Activated T-helper 17 cell treated with anti-CD3 and anti-CD28 coated beads, Interleukin-2, amount 50 U/mL, for 72 hours (primary cell): ENCODE results near the gene CCDC12. TPM values are rescaled to one million over a fixed set of nuclear protein-coding genes. Genes with fewer than 3 reads are reported as not detected.

Source experiments
- ATAC-seq: fragments of 150-1000 bp; cut with Tn5 transposase; replicated peaks from 2 replicates; pipeline ENCODE4 v1.10.0; 2021; ENCODE audit warnings: mild to moderate bottlenecking, moderate library complexity
- H3K27ac Mint-ChIP-seq: one replicate; pipeline ENCODE4 v1.8.0; 2022; ENCODE audit warnings: mixed read lengths
- H3K27me3 Mint-ChIP-seq: one replicate; pipeline ENCODE4 v1.8.0; 2022; ENCODE audit warnings: mixed read lengths
- H3K36me3 Mint-ChIP-seq: one replicate; pipeline ENCODE4 v1.8.0; 2022; ENCODE audit warnings: low read depth, mild to moderate bottlenecking, mixed read lengths
- H3K4me1 Mint-ChIP-seq: one replicate; pipeline ENCODE4 v1.8.0; 2022; ENCODE audit warnings: mixed read lengths
- H3K4me3 Mint-ChIP-seq: one replicate; pipeline ENCODE4 v1.8.0; 2022; ENCODE audit warnings: mild to moderate bottlenecking, mixed read lengths
- H3K9me3 Mint-ChIP-seq: one replicate; pipeline ENCODE4 v1.8.0; 2022; ENCODE audit warnings: mixed read lengths
- total RNA-seq, 2 donors: library from RNA; stranded (reverse); gene quantifications; one replicate each; pipeline ENCODE4 v1.2.3, GENCODE V29; 2022

Gene CCDC12
- total RNA-seq, 2 donors from 2014 or later = 46.9 to 59.8 TPM

- Mint-ChIP-seq H3K4me3 (no peak overlapping the region), H3K4me1 (peaks cover 9% of the 10 kb centered on the region), H3K27ac (peak overlapping the region; percentile 36), H3K27me3 (no peaks in the 10 kb centered on the region), H3K9me3 (no peaks in the 10 kb centered on the region), H3K36me3 (peaks cover 45% of the 10 kb centered on the region)
- no peak for ATAC-seq
Measured at GRCh38 chr3:47011371-47011770, 34.8 kb upstream of the CCDC12 start.

- no peaks in the 10 kb centered on the region for H3K27me3 Mint-ChIP-seq
Measured at GRCh38 chr3:47010910-47011309, 34.4 kb upstream of the CCDC12 start.

GRCh38 chr3:47010111-47010712 is 33.7 kb upstream of the CCDC12 start:
- ATAC-seq = no peak
- Mint-ChIP-seq H3K4me1 (peaks cover 5% of the 10 kb centered on the region), H3K9me3 (no peaks in the 10 kb centered on the region), H3K27me3 (no peaks in the 10 kb centered on the region), H3K36me3 (peaks cover 53% of the 10 kb centered on the region), H3K4me3 (peak overlapping the region; percentile 26), H3K27ac (peak overlapping the region; percentile 36)

More at GRCh38 chr3:47010910-47011309, 34.4 kb upstream of the CCDC12 start:
- H3K9me3 Mint-ChIP-seq = no peaks in the 10 kb centered on the region
- no peak for ATAC-seq
- H3K36me3 Mint-ChIP-seq = peaks cover 46% of the 10 kb centered on the region
- H3K4me3 Mint-ChIP-seq = no peak overlapping the region
- peak overlapping the region; percentile 36 for H3K27ac Mint-ChIP-seq
- peaks cover 9% of the 10 kb centered on the region for H3K4me1 Mint-ChIP-seq

- peaks cover 4% of the 10 kb centered on the region for H3K4me1 Mint-ChIP-seq
- H3K36me3 Mint-ChIP-seq = peaks cover 60% of the 10 kb centered on the region
- no peaks in the 10 kb centered on the region for H3K27me3 Mint-ChIP-seq
- ATAC-seq = peak; percentile 71
- peak overlapping the region; percentile 26 for H3K4me3 Mint-ChIP-seq
- no peaks in the 10 kb centered on the region for H3K9me3 Mint-ChIP-seq
- no peak overlapping the region for H3K27ac Mint-ChIP-seq
Measured at GRCh38 chr3:47009225-47010110, 32.9 kb upstream of the CCDC12 start.

- Mint-ChIP-seq H3K36me3 (peaks cover 61% of the 10 kb centered on the region), H3K4me3 (no peak overlapping the region), H3K27me3 (no peaks in the 10 kb centered on the region), H3K4me1 (peaks cover 4% of the 10 kb centered on the region), H3K9me3 (no peaks in the 10 kb centered on the region), H3K27ac (no peak overlapping the region)
- ATAC-seq = no peak
Measured at GRCh38 chr3:47008851-47009224, 32.3 kb upstream of the CCDC12 start.

DNA sequence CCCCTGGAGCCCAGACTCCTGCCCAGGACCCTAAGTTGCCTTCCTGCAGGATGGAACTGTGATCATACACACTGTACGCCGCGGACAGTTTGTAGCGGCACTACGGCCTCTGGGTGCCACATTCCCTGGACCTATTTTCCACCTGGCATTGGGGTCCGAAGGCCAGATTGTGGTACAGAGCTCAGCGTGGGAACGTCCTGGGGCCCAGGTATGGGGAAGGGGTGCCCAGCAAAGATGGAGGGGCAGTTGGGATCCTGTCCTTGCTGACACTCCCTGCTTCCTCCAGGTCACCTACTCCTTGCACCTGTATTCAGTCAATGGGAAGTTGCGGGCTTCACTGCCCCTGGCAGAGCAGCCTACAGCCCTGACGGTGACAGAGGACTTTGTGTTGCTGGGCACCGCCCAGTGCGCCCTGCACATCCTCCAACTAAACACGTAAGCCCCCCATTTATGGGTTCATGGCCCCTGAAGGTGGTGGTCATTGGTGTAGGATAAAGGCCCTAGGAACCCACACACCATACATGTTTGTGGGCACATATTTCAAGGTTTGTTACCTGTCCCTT is 31.8 kb upstream of the CCDC12 start:
- no peak for ATAC-seq
- H3K27ac Mint-ChIP-seq = no peak overlapping the region
- no peak overlapping the region for H3K4me3 Mint-ChIP-seq
- peaks cover 4% of the 10 kb centered on the region for H3K4me1 Mint-ChIP-seq
- peaks cover 66% of the 10 kb centered on the region for H3K36me3 Mint-ChIP-seq
- H3K27me3 Mint-ChIP-seq = no peaks in the 10 kb centered on the region
- H3K9me3 Mint-ChIP-seq = no peaks in the 10 kb centered on the region

- peaks cover 71% of the 10 kb centered on the region for H3K36me3 Mint-ChIP-seq
- no peak overlapping the region for H3K4me3 Mint-ChIP-seq
- no peak overlapping the region for H3K27ac Mint-ChIP-seq
- H3K9me3 Mint-ChIP-seq = no peaks in the 10 kb centered on the region
- ATAC-seq = no peak
- H3K27me3 Mint-ChIP-seq = no peaks in the 10 kb centered on the region
- peaks cover 4% of the 10 kb centered on the region for H3K4me1 Mint-ChIP-seq
Measured at GRCh38 chr3:47007482-47008233, 31.1 kb upstream of the CCDC12 start.

DNA sequence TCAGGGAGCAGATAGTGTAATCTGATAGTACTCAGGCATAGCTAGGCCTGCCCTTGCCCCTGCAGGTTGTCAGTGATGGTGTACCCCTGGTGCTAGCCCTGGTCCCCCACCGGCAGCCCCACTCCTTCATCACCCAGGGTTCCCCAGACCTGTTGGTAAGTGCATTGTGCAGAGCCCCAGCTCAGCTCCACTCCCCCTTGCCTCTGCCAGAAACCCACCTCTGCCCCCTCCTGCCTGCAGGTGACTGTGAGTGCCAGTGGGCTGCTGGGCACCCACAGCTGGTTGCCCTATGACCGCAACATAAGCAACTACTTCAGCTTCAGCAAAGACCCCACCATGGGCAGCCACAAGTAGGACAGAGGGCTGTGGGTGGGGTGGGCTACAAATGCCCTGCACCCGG is 30.5 kb upstream of the CCDC12 start:
- H3K9me3 Mint-ChIP-seq = no peaks in the 10 kb centered on the region
- H3K4me1 Mint-ChIP-seq = peaks cover 4% of the 10 kb centered on the region
- peaks cover 77% of the 10 kb centered on the region for H3K36me3 Mint-ChIP-seq
- no peak overlapping the region for H3K27ac Mint-ChIP-seq
- no peak overlapping the region for H3K4me3 Mint-ChIP-seq
- no peaks in the 10 kb centered on the region for H3K27me3 Mint-ChIP-seq
- ATAC-seq = no peak

GRCh38 chr3:47006145-47006651 is 29.7 kb upstream of the CCDC12 start:
- ATAC-seq = no peak
- no peak overlapping the region for H3K4me3 Mint-ChIP-seq
- no peaks in the 10 kb centered on the region for H3K27me3 Mint-ChIP-seq
- H3K4me1 Mint-ChIP-seq = peaks cover 4% of the 10 kb centered on the region
- no peak overlapping the region for H3K27ac Mint-ChIP-seq
- peaks cover 83% of the 10 kb centered on the region for H3K36me3 Mint-ChIP-seq
- H3K9me3 Mint-ChIP-seq = no peaks in the 10 kb centered on the region

DNA sequence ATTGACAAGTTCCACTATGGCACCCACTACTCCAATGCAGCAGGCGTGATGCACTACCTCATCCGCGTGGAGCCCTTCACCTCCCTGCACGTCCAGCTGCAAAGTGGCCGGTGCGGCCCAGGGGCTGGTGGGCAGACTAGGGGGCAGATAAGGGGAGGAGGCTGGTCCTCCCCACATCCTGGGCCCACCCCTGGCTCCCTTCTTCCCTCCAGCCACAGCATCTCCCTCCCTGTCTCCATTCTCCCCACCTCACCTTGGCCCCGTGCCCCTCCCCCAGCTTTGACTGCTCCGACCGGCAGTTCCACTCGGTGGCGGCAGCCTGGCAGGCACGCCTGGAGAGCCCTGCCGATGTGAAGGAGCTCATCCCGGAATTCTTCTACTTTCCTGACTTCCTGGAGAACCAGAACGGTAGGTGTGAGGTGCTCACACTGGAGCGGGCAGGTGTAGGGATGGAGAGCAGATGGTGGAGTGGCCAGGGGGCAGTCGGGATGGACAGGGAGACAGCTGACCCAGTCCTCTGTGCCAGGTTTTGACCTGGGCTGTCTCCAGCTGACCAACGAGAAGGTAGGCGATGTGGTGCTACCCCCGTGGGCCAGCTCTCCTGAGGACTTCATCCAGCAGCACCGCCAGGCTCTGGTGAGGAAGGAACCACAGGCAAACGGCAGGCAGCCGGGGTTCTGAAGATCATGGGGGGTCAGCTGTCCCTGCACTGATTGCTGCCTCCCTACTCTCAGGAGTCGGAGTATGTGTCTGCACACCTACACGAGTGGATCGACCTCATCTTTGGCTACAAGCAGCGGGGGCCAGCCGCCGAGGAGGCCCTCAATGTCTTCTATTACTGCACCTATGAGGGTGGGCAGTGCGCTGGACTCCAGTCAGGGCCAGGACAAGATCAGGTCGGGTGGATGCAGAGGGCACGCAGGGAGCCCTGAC is 28.9 kb upstream of the CCDC12 start:
- Mint-ChIP-seq H3K27me3 (no peaks in the 10 kb centered on the region), H3K4me1 (peaks cover under 1% of the 10 kb centered on the region), H3K9me3 (no peaks in the 10 kb centered on the region), H3K36me3 (peaks cover 85% of the 10 kb centered on the region), H3K4me3 (no peak overlapping the region), H3K27ac (no peak overlapping the region)
- ATAC-seq = no peak

DNA sequence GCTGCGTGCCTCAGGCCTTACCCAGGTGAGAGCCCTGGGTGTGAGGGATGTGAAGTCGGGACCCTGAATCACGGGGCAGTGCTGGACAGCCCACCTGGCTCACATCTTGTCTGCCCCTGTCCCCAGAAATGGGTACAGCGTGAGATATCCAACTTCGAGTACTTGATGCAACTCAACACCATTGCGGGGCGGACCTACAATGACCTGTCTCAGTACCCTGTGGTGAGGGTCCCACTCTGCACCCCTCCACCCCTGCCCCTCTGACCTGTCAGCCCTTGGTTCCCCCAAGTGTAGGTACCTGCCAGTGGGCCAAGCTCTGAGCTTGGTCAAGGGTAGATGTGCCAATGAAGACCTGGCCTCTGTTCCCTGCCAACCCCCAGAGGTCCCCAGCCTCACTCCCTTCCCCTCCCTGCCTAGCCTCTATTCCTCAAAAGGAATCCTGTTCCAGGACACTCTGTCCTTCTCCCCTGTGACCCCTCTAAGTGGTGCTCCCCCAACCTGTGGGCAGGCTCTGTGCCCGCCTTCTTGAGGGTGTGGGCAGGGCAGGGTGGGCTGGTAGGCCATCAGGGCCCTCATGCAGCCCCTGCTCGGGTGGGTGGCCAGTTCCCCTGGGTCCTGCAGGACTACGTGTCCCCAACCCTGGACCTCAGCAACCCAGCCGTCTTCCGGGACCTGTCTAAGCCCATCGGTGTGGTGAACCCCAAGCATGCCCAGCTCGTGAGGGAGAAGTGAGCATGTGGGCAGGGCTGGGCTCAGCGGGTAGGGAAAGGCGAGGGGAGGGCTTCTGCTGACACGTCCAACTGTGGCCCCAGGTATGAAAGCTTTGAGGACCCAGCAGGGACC is 28.0 kb upstream of the CCDC12 start:
- no peak for ATAC-seq
- no peak overlapping the region for H3K4me3 Mint-ChIP-seq
- peaks cover 85% of the 10 kb centered on the region for H3K36me3 Mint-ChIP-seq
- no peaks in the 10 kb centered on the region for H3K27me3 Mint-ChIP-seq
- H3K4me1 Mint-ChIP-seq = no peaks in the 10 kb centered on the region
- H3K27ac Mint-ChIP-seq = no peak overlapping the region
- H3K9me3 Mint-ChIP-seq = no peaks in the 10 kb centered on the region

GRCh38 chr3:47003461-47004368 is 27.2 kb upstream of the CCDC12 start:
- Mint-ChIP-seq H3K36me3 (peaks cover 91% of the 10 kb centered on the region), H3K4me3 (no peak overlapping the region), H3K27me3 (no peaks in the 10 kb centered on the region), H3K9me3 (no peaks in the 10 kb centered on the region), H3K4me1 (no peaks in the 10 kb centered on the region), H3K27ac (no peak overlapping the region)
- ATAC-seq = no peak
